ENCODE measurements around the gene ABCC5. TPM values are rescaled to one million over a fixed set of nuclear protein-coding genes. Genes with fewer than 3 reads are reported as not detected.

The ABCC5 gene
- polyA plus RNA-seq, 6 donors from 2014 or later, result 8.3 to 15.1 (median 10.5) TPM

DNA sequence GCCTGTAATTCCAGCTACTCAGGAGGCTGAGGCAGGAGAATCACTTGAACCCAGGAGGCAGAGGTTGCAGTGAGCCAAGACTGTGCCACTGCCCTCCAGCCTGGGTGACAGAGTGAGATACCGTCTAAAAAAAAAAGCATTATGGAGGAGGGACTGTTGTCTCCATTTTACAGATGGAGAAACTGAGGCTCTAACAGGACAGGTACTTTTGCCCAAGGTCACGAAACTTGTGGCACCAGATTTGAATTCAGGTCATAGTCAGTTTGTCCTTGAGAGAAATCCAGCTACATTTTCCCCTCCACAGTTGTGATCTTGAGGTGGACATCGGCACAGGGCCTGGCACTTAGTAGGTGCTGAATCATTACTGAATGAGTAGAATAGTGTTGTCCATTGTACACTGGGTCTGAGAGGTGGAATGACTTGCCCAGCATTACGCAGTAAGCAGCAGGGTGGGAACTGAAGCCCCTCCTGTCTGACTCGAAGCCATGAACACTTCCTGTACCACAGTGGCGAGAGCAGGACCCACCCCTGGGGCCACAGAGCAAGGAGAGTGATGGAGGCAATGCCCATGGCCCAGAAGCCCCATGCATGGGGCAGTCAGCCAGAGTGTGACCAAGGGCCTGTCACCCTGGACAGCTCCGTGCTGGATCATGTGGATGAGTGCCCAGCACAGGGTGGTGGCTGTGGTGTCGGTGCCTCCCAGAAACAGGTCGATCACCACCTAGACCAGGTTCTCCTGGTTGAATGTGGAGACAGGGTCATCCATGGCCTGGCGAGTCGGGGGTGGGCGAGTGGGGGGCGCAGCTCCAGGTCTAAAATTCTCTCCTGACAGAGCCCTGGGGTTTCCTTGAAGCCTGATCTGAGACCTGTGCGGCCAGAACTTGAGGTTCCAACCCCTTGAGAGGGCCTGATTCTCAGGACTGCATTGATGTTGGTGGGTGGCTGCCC, 112.6 kb downstream of the ABCC5 start:
- Mint-ChIP-seq H3K4me1 (no peaks in the 10 kb centered on the region), H3K9me3 (peaks cover 0 to 5% (median 0%) of the 10 kb centered on the region in 7 donors)

DNA sequence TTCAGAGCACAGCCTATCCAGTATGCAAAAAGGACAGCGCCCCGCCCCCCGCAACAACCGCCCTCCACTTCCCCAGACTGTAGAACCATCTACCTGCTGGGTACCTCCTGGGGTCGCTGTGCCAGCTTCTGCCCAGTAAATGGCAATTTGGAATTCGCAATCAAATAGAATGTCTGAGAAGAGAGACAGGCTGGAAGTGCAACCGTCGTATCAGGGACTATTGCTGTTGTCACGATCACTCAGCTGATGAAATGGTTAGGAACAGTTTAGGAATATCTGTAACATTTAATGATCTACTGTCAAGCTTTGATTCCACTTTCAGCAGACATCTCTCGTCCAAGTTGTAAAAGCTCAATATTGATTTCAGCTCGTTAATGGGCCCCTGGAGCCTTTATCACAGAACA, 119.7 kb downstream of the ABCC5 start:
- H3K27ac Mint-ChIP-seq, result peak overlapping the region in 1 of 6 donors; percentile 22
- no peak for DNase-seq
- H3K27me3 Mint-ChIP-seq, result peaks cover 28 to 43% (median 42%) of the 10 kb centered on the region in 3 donors
- H3K36me3 Mint-ChIP-seq, result peaks cover 6 to 9% of the 10 kb centered on the region in 2 donors
- H3K9me3 Mint-ChIP-seq, result peaks cover 0 to 8% (median 2%) of the 10 kb centered on the region in 7 donors
- no peak for ATAC-seq (ENCODE audit: low read depth in 2 of 2)
- H3K4me3 Mint-ChIP-seq, result no peak overlapping the region
- peaks cover 0 to 5% (median 0%) of the 10 kb centered on the region in 3 donors for H3K4me1 Mint-ChIP-seq

More for the DNA sequence above, 112.6 kb downstream of the ABCC5 start:
- DNase-seq, result no peak
- peaks cover 4% of the 10 kb centered on the region in 2 donors for H3K36me3 Mint-ChIP-seq
- ATAC-seq (ENCODE audit: low read depth in 2 of 2), result no peak
- H3K27me3 Mint-ChIP-seq, result peaks cover 7 to 19% (median 18%) of the 10 kb centered on the region in 3 donors
- no peak overlapping the region for H3K27ac Mint-ChIP-seq
- peak overlapping the region in 1 of 8 donors; percentile 68 for H3K4me3 Mint-ChIP-seq

DNA sequence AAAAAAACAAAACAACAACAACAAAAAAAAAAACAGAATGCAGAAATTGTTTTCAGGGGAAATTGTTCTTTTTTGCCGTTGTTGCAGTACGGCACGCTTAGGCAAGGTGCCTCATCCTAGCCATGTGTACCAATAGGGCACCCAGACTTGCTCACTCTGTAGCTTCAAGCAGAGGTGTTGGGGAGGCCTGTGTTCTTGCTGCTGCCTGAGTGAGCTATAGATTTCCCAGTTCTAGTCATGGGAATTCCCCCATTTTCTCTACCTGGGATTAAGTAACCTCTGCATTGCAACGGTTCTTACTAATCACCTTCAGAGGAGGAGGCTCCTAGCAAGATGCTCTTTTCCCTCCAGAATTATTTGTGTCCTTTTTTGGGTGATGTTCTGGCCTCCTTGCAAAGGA, 120.1 kb downstream of the ABCC5 start:
- Mint-ChIP-seq H3K9me3 (peaks cover 0 to 8% (median 2%) of the 10 kb centered on the region in 7 donors), H3K27me3 (peaks cover 30 to 47% (median 47%) of the 10 kb centered on the region in 3 donors), H3K27ac (no peak overlapping the region), H3K4me1 (peaks cover 0 to 5% (median 0%) of the 10 kb centered on the region in 3 donors), H3K4me3 (no peak overlapping the region), H3K36me3 (peaks cover 6 to 9% of the 10 kb centered on the region in 2 donors)
- no peak for ATAC-seq (ENCODE audit: low read depth in 2 of 2)
- DNase-seq, result no peak

DNA sequence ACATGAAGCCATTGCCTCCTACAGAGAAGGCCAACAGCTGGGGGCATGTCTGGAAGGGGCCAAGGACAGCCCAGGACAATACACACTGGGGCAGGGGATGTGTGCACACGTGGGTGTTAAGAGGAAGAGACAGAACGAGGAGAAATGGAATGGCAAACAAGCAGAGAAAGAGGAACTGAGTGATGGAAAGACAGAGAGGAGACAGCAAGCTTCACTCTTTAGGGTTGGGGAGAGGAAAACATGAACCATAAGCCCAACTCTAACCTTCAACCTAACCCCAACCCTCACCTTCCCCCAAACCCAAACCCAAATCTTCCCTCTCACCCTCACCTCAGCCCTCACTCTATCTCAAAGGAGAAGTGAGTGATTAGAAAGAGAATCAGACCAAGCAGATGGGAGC, 121.1 kb downstream of the ABCC5 start:
- Mint-ChIP-seq H3K36me3 (peaks cover 6 to 9% of the 10 kb centered on the region in 2 donors), H3K9me3 (peaks cover 0 to 8% (median 2%) of the 10 kb centered on the region in 7 donors), H3K27ac (no peak overlapping the region), H3K4me3 (no peak overlapping the region), H3K27me3 (peaks cover 30 to 45% (median 45%) of the 10 kb centered on the region in 3 donors), H3K4me1 (peaks cover 0 to 5% (median 0%) of the 10 kb centered on the region in 3 donors)
- no peak for ATAC-seq (ENCODE audit: low read depth in 2 of 2)
- DNase-seq, result no peak

DNA sequence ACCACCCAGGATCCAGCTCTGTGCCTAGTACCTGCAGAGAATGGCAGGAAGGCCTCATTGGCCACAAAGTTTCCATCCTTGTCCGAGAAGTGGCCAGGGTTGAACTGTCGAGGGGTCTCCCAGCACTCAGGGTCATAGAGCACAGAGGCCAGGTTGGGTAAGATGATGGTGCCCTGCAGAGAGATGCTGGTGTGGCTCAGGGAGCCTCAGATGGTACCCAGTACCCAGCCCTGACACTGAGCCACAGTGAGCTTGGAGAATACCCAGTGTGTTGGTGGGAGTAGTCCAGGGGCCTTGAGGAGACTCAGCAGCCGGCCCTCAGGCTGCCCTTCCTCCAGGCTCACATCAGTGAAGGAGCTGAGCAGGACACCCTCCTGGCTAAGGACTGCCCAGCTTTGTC, 121.5 kb downstream of the ABCC5 start:
- ATAC-seq (ENCODE audit: low read depth in 2 of 2), result no peak
- H3K27me3 Mint-ChIP-seq, result peaks cover 28 to 41% (median 41%) of the 10 kb centered on the region in 3 donors

DNA sequence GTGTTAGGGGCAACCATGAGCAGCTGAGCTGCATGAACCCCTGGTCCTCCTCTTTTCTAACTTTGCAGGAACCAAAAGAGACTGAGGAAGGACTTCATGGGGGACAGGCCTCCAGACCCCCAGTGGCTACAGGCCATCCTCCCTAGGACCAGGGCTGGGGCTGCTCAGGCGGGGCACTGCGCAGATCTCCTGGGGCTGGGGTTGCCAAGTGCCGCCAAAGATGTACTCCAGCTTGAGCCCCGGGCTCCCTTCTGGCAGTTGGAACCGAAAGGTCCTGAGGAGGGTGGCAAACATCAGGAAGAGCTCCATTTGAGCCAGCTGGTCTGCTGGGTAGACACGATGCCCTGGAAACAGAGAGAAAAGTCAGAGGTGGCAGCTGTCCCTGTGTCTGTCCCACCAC, 121.9 kb downstream of the ABCC5 start:
- ATAC-seq (ENCODE audit: low read depth in 2 of 2), result no peak

More for the DNA sequence above, 121.5 kb downstream of the ABCC5 start:
- H3K9me3 Mint-ChIP-seq, result peaks cover 0 to 8% (median 2%) of the 10 kb centered on the region in 7 donors
- H3K27ac Mint-ChIP-seq, result no peak overlapping the region
- H3K4me1 Mint-ChIP-seq, result peaks cover 0 to 5% (median 0%) of the 10 kb centered on the region in 3 donors
- DNase-seq, result no peak
- peaks cover 6 to 9% of the 10 kb centered on the region in 2 donors for H3K36me3 Mint-ChIP-seq
- H3K4me3 Mint-ChIP-seq, result no peak overlapping the region

DNA sequence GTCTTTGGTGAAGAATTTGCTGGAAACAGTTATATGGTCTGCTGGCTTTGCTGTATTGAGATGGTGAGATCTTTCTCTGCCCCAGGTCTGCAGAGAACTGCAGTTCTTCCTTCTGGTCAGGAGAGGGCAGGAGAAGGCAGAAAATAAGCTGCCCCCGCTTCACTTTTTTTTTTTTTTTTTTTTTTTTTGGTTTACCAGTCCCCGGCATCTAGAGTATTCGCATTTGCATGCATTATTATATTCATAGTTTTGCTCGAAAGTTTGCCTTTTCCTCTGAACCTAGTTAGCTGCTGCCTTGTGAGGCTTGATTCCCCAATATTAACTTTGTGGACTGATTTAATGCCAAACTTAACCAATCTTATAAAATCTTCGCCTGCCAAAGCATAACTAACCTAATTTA, 122.4 kb downstream of the ABCC5 start:
- peak; percentile 70 to 82 for ATAC-seq (ENCODE audit: low read depth in 2 of 2)
- H3K27me3 Mint-ChIP-seq, result peaks cover 27 to 40% (median 32%) of the 10 kb centered on the region in 3 donors
- H3K9me3 Mint-ChIP-seq, result peaks cover 0 to 8% (median 2%) of the 10 kb centered on the region in 7 donors
- H3K4me1 Mint-ChIP-seq, result peaks cover 0 to 5% (median 0%) of the 10 kb centered on the region in 3 donors
- H3K4me3 Mint-ChIP-seq, result no peak overlapping the region
- DNase-seq, result peak; percentile 55
- H3K27ac Mint-ChIP-seq, result peak overlapping the region in 1 of 6 donors; percentile 36
- peaks cover 4 to 7% of the 10 kb centered on the region in 2 donors for H3K36me3 Mint-ChIP-seq

More for the DNA sequence above, 121.9 kb downstream of the ABCC5 start:
- no peak for DNase-seq
- H3K4me3 Mint-ChIP-seq, result no peak overlapping the region
- no peak overlapping the region for H3K27ac Mint-ChIP-seq
- peaks cover 0 to 5% (median 0%) of the 10 kb centered on the region in 3 donors for H3K4me1 Mint-ChIP-seq
- H3K9me3 Mint-ChIP-seq, result peaks cover 0 to 8% (median 2%) of the 10 kb centered on the region in 7 donors
- peaks cover 6 to 9% of the 10 kb centered on the region in 2 donors for H3K36me3 Mint-ChIP-seq
- peaks cover 28 to 41% (median 37%) of the 10 kb centered on the region in 3 donors for H3K27me3 Mint-ChIP-seq

DNA sequence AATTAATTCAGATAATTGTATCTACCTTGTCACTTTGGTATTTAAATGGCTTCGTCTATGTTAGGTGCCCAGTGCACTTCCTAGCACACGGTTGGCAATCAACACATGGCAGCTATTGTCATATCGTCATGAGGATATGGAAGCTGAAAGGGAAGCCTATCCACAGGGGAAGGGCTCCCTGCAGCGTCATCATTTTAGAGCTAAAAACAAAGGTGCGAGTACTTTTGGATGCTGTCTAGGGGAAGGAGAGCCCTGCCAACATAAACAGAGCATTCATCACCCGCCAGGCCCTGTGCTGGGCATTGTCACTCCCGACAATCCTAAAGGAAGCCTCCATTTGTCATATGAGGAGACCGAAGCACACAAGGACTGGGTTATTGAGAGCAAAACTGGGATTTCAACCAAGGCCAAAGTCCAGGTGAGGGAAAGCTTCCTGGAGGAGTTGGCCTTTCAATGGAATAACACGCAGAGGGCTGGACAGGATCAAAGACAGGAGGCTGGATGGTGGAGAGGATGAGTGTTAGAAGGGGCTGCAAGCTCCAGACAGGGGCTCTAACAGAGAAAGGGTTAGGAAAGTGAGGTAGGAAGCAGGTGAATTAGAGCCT, 125.0 kb downstream of the ABCC5 start:
- Mint-ChIP-seq H3K27me3 (peaks cover 20 to 26% (median 23%) of the 10 kb centered on the region in 3 donors), H3K27ac (no peak overlapping the region), H3K4me1 (peaks cover 0 to 5% (median 0%) of the 10 kb centered on the region in 3 donors), H3K9me3 (no peaks in the 10 kb centered on the region), H3K4me3 (no peak overlapping the region), H3K36me3 (no peaks in the 10 kb centered on the region)
- no peak for ATAC-seq (ENCODE audit: low read depth in 2 of 2)
- DNase-seq, result no peak

DNA sequence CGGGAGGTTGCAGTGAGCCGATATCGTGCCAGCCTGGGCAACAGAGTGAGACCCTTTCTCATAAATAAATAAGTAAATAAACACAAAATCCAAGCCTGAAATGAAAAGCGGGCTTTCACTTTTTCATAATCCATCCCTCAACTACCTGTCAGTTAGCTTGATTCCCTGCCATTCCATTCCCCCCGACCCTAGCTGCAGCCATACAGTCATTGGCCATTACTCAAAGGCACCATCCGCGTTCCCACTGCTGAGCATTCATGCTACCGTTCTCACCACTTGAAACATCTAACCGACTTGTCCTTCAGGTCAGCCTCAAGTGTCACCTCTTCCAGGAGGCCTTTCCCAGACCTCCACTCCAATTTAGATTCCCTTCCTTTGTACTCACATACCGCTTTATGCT, 131.9 kb downstream of the ABCC5 start:
- H3K27ac Mint-ChIP-seq, result peak overlapping the region in 1 of 6 donors; percentile 17
- H3K9me3 Mint-ChIP-seq, result no peaks in the 10 kb centered on the region
- peaks cover 6 to 11% (median 8%) of the 10 kb centered on the region in 3 donors for H3K27me3 Mint-ChIP-seq
- H3K36me3 Mint-ChIP-seq, result peaks cover 0 to 7% of the 10 kb centered on the region in 2 donors
- no peak for ATAC-seq (ENCODE audit: low read depth in 2 of 2)
- H3K4me3 Mint-ChIP-seq, result peak overlapping the region; percentile 66 to 97 (median 72)
- peaks cover 26 to 39% (median 31%) of the 10 kb centered on the region in 3 donors for H3K4me1 Mint-ChIP-seq
- no peak for DNase-seq

DNA sequence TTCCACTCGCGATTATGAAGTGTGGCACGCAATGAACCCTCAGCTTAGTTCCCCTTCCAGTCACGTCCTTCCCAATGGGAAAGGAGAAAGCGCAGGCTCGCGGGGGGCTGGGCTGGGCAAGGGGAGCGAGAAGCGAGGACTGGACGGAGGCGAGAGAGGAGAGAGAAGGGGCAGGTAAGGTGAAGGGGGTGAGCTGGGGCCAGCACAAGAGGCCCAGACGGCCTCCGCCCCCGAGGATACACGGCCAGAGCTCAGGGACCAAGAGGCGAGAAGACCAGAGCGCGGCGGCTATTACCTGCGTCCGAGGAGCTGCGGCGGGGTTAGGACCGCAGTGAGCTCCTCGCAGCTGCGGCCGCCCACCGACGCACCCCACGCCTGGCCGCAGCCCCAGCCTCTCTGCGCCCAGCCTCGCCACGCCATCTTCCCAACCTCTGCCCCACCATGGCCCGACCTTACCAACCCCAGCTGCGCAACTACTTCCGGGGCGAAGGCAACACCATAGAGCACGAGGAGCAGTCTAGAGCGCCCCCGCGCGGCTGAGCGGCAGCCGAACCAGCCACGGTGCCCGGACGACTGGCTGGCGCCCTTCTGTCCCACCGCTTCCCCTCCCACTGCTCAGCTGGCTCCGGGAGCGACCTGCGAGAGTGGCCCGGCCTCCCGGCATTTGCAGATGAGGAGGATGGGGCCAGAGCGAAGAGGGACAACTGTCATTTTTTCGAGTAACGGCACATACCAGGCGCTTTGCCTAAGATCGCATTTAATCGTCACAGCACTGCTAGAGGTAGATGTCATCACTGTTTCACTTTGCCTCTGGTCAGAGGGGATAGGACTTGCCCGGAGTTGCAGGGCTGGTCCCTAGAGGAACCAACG, 133.0 kb downstream of the ABCC5 start, which contains the start of gene PARL:
PARL (minus strand) TSS at position 454 of the 870 bp plus-strand sequence; CDS start at position 420, 34 bp downstream.
- H3K9me3 Mint-ChIP-seq, result no peaks in the 10 kb centered on the region

DNA sequence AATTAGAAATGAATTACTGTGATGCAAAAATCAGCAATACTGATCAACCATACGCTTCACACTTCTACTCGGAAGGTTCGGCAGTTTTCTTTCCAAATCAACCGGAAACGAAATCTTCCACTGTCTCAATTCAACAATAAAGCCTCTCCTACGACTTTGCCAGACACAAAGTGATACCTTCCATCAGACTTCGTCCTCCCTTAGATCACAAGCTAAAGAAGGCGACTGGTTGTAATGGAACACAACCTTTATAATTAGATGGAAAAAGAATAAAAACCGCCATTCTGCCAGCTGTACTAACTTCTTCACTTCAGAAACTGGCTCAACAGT, 133.6 kb downstream of the ABCC5 start:
- peaks cover 0 to 11% (median 0%) of the 10 kb centered on the region in 3 donors for H3K27me3 Mint-ChIP-seq
- no peaks in the 10 kb centered on the region for H3K9me3 Mint-ChIP-seq
- H3K4me3 Mint-ChIP-seq, result peak overlapping the region; percentile 86 to 98 (median 95)

More for the DNA sequence above, 133.0 kb downstream of the ABCC5 start, which contains the start of gene PARL:
- DNase-seq, result peak; percentile 92
- H3K36me3 Mint-ChIP-seq, result peaks cover 0 to 7% of the 10 kb centered on the region in 2 donors
- H3K27ac Mint-ChIP-seq, result peak within 1 kb of the TSS; percentile 62 to 96 (median 93)
- H3K27me3 Mint-ChIP-seq, result peaks cover 2 to 11% (median 3%) of the 10 kb centered on the region in 3 donors
- peak within 1 kb of the TSS; percentile 86 to 98 (median 95) for H3K4me3 Mint-ChIP-seq
- ATAC-seq (ENCODE audit: low read depth in 2 of 2), result peak; percentile 100
- H3K4me1 Mint-ChIP-seq, result peaks cover 26 to 49% (median 38%) of the 10 kb centered on the region in 3 donors

More for the DNA sequence above, 133.6 kb downstream of the ABCC5 start:
- Mint-ChIP-seq H3K4me1 (peaks cover 27 to 49% (median 40%) of the 10 kb centered on the region in 3 donors), H3K27ac (peak overlapping the region; percentile 62 to 96 (median 92)), H3K36me3 (peaks cover 0 to 7% of the 10 kb centered on the region in 2 donors)
- DNase-seq (no peak), ATAC-seq (ENCODE audit: low read depth in 2 of 2) (no peak)
